Left cardiac atrium (tissue), 4 donors: ENCODE data around the gene HLCS. TPM values are rescaled to one million over a fixed set of nuclear protein-coding genes. Genes with fewer than 3 reads are reported as not detected.
"Not testable (repeated sequence)": the region's sequence is repeated elsewhere in the genome, so short reads cannot be mapped to it uniquely, and the experiment has no call there.

Experiments used
- ATAC-seq, 2 donors: fragments of 200-7000 bp; cut with Tn5 transposase; one replicate each; pipeline ENCODE4 v1.9.1; 2020; ENCODE audit warnings: mild to moderate bottlenecking in 2 of 2, moderate library complexity in 2 of 2
- DNase-seq: peaks from one replicate; pipeline ENCODE4 v3.0.0-alpha.2; 2020
- intact Hi-C, 2 donors: fragments of 100-400 bp; cut with DNase I; formaldehyde crosslinking; loops; one replicate each; pipeline versions ENCODE4 v1.14.1 to v1.15.1; 2022 to 2023
- total RNA-seq, 2 donors: library from RNA; stranded (reverse); fragmentation: NEBNext Ultra II Directional; extraction: Animal tissue kit (Norgen Biotek cat#: 25700); gene quantifications; one replicate each; pipeline ENCODE4 v1.2.1, GENCODE V29; 2021
- donor health status: DM: no; HTN: yes; CAD: no.
- donor health status: DM: no; HTN: yes; CAD: no; lungs with severe emphysema.
- donor health status: DM: yes; HTN: yes; CAD: no.
- donor health status: Dilated cardiomyopathy.

HLCS gene
- total RNA-seq, 2 donors from 2014 or later = 8.3 to 8.9 TPM

DNA sequence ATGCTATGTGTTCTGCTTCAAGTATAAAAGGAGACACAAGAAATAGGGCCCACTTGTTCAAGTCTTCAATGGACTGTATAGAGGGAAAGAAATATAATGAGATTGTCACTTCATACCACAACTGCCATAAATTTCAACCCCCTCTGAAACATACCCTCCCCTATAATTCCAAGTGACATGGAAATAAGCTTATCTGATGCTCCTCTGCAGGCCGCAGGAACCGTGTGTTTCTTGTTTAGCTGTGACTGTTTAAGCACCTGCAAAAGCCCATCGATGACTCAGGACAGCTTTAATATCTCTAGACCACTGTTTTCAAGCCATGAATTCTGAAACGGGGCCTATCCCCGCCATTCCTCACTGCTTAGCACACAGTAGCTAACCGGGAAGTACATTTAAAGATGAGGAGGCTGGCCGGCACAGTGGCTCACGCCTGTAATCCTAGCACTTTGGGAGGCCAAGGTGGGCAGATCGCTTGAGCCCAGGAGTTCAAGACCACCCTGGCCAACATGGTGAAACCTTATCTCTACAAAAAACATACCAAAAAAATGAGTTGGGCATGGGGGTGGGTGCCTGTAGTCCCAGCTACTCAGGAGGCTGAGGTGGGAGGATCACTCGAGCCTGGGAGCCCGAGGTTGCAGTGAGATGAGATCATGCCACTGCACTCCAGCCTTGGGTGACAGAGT, 4.2 kb downstream of the HLCS start:
- no peak for DNase-seq
- intact Hi-C loops = no loop called here
- ATAC-seq = no peak

DNA sequence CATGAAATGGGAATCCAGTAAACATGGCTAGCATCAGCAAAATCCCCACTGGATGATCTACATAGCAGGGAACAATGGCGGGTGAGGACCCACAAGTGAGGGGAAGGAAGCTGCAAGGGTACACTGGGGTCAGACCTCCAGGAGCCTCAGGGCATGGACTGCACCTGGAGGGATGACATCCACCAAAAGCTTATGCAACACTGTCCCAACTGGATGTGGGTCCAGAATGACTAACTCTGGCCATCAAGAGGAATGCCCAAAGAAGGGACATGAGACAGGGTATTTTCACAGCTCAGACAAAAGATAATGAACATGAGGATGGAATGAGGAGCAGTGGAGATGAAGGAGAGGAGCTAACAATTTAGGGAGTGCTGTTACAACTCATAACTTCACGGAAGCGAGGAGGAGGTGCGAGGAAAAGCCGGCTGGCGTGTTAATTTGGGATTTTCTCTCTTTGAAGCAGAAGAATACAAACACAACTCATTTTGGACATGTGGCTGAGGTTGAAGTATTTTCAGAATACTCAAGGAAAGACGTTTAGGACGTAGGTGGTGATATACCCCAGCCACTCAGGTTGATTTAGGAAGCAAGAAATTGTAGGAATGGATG, 5.7 kb downstream of the HLCS start:
- intact Hi-C loops = no loop called here
- no peak for ATAC-seq
- DNase-seq = no peak

DNA sequence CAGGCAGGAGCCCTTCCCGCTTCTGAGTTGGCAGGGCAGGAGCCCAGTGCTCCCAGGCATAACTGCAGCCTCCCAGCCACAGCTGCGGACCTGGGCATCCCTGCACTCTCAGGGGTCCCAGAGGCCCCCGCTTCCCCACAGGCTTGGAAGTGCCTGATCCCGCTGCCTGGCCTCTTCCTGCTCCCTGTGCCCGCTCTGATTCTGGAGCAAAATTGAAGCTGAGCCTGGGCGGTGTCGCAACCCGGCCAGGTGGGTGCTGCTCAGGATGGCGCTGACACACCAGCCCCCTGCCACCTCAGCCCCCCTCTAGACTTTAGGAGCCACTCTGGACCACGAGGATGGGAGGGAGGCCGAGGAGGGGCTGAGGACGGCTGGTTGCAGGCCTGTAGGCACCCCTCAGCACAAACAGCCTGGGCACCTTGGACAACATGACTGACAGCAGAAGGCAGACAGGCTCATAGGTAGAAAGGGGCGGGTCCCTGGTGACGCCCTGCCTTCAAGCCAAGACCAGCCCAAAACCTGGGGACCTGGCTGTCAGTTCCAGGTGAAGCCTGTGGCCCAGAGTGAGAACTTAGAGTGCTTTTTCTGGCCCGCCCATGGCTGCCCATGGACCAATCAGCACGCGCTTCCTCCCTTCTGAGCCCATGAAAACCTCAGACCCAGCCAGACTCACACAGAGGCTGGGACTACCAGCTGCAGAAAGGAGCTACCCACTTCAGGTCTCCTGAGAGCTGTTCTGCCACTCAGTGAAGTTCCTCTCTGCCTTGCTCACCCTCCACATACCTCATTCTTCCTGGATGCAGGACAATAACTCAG, 7.2 kb downstream of the HLCS start:
- no peak for ATAC-seq
- intact Hi-C loops = no loop called here
- DNase-seq = no peak

DNA sequence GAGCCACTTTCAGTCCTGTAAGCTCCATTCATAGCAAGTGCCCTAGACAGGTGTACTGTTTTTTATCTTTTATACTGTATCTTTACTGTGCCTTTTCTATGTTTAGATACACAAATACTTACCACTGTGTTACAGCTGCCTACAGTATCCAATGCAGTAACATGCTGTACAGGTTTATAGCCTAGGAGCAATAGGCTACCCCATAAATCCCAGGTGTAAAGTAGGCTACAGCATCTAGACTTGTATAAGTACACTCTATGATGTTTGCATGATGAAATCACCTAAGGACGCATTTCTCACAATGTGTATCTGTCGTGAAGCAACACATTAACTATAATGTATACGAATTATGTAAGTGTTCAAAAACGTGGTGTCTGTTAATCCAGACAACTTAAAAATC, 10.7 kb downstream of the HLCS start:
- ATAC-seq = no peak
- no peak for DNase-seq
- intact Hi-C loops = no loop called here

DNA sequence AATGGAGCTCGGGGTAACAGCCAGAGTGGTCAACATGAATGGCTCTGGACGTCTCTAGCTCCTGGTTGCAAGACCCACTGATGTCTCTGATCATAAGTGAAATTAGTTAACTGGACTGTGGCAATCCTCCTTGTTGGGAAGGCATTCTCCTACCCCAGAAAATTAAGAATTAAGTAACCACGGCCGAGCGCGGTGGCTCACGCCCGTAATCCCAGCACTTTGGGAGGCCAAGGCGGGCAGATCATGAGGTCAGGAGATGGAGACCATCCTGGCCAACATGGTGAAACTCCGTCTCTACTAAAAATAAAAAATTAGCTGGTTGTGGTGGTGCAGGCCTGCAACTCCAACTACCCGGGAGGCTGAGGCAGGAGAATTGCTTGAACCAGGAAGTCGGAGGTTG, 14.1 kb downstream of the HLCS start:
- intact Hi-C loops, DNase-seq, ATAC-seq: not testable (repeated sequence)

DNA sequence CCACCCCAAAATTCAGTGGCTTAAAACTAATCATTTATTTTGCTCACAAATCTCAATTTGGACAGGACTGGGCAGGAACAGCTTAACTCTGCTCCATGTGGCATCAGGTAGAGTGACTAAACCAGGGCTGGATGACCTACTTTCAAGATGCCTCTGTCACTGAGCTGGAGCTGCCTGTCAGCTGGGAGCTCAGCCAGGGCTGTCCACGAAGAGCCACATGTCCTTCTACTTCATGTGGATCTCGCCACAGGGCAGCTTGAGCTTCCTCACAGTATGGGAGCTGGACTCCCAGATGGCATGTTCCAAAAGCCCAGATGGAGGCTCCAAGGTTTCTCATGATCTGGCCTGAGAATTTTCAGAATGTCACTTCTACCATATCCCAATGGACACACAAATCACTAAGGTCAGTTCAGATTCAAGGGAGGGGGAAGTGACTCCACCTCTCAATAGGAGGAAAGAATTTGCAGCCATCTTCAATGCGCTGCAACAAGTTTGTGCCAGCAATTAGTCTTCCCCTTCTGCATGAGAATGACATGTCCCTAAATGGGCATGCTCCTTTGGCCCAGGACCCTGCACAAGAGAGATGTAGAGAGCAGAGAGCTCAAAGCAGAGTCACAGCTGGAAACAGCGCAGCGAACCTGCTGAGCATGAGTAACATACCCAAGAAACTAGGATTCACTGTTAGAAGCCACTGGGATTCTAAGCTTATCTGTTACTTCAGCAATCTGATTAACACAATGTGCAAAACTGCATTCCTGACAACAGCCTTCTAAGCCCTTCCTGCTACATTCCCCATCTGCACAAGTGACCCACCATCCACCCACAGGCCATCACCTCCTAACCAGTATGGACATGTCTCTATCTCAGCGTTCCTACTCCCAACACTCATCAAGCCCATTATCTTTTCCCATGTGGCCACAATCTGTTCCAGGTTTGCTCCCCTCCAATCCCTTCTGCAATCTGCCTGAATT, 17.0 kb downstream of the HLCS start:
- DNase-seq (no peak), ATAC-seq (no peak)
- intact Hi-C loops = no loop called here

DNA sequence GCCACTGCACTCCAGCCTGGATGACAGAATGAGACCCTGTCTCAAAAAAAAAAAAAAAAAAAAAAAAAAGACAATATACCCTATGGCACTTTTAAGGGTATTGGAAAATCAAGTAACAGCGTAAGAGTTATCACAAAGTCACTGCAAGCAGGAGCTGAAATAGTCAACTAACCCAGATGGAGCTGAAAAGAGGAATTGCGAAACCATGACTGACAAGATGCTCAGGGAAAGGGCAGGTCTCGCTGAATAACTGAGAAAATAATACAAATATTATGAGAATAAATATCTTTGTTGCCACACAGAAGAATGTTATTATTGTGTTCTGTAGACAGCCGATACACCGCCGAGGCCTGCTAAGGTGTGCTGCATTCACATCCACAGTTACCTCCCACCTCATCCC, 17.8 kb downstream of the HLCS start:
- ATAC-seq = no peak
- intact Hi-C loops = no loop called here
- no peak for DNase-seq

DNA sequence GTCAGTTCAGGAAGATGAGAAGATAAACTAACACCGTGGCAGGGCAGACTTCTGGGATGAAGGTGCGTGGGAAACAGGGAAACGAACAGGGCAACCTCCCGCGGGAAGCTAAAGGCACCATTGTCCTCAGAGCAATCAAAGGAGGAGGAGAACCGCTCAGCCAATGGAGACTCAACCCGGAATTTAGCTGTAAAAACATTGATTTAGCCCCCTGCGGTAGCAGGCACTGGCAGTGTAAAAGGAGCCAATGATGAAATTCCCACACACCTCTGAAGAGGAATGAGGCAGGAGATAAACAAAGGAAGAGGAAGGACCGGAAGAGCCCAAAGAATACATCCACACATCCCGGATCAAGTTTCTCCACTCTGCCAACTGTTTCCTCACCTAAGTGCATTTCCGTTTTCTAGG, 19.5 kb downstream of the HLCS start:
- ATAC-seq (no peak), DNase-seq (no peak)
- intact Hi-C loops = no loop called here

DNA sequence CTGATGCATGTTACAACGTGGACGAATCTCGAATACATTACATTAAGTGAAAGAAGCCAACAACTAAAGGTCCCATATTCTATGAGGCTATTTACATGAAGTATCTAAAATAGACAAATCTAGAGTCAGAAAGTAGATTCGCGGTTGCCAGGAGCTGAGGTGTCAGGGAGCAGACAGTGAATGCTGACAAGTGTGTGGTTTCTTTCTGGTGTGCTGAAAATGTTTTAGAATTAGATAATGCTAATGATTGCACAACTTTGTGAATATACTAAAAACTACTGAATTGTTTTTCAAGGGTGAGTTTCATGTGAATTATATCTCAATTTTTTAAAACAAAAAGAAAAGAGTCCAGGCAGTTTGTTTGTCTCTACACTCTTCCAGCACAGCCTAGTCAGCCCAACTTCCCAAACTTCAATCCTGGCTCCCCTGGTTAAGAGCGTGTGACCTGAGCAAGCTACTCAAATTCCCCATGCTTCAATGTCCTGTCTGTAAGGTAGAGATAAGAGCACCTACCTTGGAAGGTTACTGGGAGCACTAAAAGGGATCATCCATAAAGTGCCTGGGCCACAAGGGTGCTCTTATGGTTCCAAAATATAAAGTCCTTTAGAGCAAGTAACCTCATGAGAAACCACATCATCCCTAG, 20.9 kb downstream of the HLCS start:
- no peak for DNase-seq
- no peak for ATAC-seq
- intact Hi-C loops = no loop called here

DNA sequence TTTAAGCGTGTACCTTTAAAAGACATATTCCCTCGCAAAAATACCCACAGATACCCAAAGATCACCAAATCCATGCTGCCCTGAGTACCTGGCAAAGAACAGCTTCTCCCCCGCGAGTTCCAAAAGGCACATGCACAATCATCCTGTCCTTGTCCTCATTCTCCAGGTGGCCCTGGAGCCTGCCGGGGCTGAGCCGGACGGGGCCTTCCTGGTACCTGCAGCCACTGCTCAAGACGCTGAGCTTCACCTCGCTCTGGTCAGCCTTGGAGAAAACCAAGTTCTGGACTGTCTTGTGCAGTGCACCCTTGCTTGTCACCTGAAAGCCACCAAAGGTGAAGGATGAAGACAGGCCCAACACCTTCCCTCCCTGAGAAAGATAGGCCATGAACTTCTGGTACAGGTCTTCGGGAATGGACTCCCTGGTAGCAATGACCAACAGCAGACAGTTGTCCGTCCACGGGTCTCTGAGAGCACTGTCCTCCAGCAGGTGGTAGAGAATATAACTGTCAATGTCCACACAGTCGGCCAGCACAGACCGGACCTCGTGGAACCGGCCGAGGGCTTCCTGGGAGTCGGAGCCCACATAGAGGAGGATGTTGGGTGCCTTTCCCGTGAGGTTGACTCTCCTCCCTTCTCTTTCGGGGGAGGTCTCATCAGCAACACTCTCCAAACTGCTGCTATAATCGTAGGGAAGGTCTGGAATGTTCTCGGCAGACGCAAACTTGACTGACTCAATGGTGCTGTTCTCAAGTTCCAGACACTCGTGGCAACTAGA, 29.9 kb downstream of the HLCS start:
- no peak for DNase-seq
- intact Hi-C loops = no loop called here
- ATAC-seq = no peak

DNA sequence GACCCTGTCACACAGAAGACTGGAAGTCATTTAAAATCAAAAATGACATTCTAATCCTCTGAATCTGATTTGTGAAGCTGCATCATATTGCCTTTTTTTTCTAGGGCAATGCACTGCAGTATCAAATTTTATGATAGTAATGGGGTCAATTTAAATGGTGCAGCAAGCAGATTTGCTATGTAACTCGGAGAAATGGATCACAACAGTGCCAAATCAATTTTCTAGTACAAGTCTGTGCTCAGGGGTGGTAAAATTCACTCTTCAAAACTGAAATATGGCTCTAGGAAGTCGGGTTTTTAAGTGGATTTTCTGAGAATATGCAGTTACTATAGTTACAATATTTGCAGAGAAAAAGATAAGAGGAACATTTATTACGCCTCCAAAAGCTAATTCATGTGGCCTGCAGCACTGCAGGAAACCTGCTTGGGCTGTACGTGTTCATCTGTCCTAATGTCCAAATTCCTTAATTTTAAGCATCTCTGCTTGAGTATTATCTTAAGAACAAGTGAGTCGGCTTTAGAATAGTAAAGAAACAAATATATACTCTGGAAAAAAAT, 31.5 kb downstream of the HLCS start:
- no peak for DNase-seq
- ATAC-seq = no peak
- intact Hi-C loops = no loop called here

DNA sequence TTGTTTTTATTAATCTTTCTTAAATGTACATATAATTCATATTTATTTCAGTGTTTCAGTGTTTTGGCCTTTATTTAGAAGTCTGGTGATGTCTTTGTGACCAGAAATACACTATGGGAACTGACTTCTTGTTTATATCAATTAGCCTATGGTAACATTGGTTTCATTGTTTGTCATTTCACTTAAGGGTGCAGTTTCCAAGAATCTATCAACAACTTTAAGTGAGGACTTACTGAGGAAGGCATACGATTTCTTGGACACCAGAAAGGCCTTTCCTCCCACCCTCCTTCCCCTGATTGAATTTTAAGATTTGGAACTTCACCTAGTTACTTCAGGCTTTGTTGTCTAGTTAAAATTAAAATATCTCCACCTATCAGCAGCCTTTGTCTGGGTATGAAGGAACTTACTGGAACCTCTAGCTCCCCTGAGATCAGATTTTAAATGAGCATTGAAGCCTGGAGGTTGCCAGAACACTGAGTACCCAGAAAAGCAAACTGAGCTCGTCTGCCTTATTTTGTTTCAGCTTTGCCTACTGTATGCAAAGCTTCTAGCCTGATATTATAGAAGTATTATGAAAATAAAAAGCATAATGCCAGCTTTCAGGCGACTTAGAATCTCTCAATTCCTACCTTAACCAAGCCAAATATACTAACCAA, 34.2 kb downstream of the HLCS start:
- DNase-seq = no peak
- intact Hi-C loops = no loop called here
- no peak for ATAC-seq

DNA sequence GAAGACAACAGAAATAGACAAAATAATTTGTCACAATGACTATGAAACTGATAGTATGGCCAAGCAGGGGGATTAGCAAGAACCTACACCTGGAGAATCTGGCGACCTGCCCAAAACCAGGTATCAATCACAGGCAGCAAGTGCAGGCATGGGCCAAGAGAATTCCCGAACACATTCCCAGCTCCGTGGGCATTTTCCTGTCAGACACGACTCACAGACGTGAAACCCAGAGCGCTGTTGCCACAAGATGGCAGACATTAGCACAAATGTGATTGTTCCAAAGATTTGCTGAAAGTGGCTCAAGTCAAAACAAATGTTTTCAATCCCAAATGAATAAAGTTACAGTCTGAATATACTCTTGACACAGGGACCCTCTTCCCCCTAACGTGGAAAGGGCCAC, 36.8 kb downstream of the HLCS start:
- no peak for DNase-seq
- no peak for ATAC-seq
- intact Hi-C loops = loop anchor here in 1 of 2 donors (10.0 kb wide), 1 partner anchor 425 kb away; no protein-coding TSS in a partner anchor

DNA sequence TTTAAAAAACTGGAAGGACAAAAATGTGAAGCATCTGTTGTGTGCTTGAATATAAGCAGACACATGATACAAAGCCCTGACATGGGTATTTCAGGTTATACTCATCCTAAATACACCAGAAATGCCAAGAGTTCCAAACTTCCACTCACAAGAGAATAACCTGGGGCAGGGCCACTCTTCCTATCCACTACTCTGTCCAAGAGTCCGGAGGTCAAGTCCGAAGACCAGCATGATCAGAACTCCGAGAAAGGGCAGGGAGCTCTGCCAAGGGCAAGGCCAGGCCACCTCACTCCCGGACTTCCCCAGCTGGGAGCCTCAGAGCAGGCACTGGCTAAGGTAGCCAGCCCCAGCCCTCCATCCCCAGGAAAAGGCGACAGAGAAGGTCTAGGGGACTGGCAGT, 37.5 kb downstream of the HLCS start:
- intact Hi-C loops = loop anchor here in 1 of 2 donors (10.0 kb wide), 1 partner anchor 424 kb away; no protein-coding TSS in a partner anchor
- no peak for DNase-seq
- ATAC-seq = no peak

DNA sequence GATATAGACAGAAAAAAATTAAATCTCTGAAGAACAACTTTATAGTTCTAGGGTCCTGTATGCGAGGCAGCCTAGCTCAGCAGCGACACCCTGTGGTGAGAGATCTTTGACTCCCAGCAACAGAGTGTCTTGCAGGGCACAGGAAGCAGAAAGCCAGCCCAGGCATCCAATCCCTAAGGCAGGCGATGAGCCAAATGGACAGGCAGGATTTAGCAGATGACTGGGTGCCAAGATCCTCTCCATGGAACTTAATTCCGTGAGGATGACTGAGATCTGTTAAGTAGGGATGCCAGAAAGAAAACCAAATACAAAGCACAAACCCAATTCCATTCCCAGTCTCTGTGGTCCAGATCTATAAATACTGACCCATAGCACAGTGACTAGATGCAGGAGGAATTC, 38.8 kb downstream of the HLCS start:
- DNase-seq = peak; percentile 87
- peak; percentile 87 to 88 for ATAC-seq
- intact Hi-C loops = loop anchor here (2.0 to 10.0 kb wide), 4 partner anchors 297 to 507 kb away; no protein-coding TSS in a partner anchor

DNA sequence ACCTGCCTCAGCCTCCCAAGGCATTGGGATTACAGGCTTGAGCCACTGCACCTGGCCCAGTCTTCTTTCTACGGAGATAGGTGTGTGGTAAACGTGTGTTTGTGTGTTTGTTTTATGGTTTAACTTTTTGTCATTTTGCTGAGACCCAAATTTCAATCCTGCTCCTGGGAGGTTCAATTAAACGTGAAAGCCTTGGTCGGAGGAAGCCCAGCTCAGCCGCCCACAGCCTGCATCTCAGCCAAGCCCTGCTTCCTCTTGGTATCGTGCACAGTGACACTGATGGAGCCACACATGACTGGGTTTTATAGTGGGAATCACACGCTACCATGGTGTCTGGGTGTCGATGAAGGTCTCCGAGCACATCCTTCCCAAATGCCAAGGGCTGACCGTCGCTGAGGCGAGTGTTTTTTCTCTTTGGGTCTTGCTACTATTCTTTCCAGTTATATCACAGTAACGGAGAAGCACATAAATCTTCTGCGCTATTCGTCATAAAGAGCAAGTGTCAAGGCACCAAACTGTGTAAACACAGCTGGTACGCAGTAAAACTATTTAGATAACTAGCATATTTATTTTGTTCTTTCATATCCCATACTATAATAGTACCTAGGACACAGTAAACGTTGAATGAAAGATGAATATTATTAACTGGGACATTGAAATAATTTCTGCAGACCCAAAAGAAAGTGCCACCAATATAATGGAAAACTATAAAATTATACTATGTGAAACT, 39.3 kb downstream of the HLCS start:
- intact Hi-C loops = loop anchor here (2.0 to 10.0 kb wide), 4 partner anchors 296 to 506 kb away; no protein-coding TSS in a partner anchor
- ATAC-seq (no peak), DNase-seq (no peak)
